Activated CD4-positive, alpha-beta T cell treated with anti-CD3 and anti-CD28 coated beads, Interleukin-2, amount 50 U/mL, for 4 hours (primary cell): ENCODE measurements around the gene DOCK10.
A peak's percentile ranks its signal among the peaks of the same experiment; 100 is the strongest.

Experiments used
- DNase-seq, 2 experiments: peaks; one replicate each; pipeline ENCODE4 v3.0.0-alpha.2; 2020

Gene DOCK10

GRCh38 chr2:224816816-224817215, 225.5 kb downstream of the DOCK10 start:
- no peak for DNase-seq

DNA sequence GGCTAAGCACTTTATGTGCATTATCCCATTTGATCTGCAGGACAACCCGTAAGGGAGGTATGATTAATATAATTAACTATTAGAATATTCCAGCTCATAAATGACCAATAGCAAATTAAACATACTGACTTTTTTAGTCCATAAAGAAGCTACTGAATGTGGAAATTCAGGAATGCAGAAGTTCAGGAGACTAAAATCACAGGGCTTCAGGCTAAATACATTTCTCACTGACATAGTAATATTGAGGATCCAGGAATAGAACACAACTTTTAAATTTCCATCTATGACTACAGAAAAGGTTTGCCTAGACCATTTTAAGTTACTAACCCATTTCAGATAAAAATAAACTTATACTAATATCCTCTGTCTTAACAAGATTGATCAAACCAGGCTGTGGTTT, 228.7 kb downstream of the DOCK10 start:
- no peak for DNase-seq

DNA sequence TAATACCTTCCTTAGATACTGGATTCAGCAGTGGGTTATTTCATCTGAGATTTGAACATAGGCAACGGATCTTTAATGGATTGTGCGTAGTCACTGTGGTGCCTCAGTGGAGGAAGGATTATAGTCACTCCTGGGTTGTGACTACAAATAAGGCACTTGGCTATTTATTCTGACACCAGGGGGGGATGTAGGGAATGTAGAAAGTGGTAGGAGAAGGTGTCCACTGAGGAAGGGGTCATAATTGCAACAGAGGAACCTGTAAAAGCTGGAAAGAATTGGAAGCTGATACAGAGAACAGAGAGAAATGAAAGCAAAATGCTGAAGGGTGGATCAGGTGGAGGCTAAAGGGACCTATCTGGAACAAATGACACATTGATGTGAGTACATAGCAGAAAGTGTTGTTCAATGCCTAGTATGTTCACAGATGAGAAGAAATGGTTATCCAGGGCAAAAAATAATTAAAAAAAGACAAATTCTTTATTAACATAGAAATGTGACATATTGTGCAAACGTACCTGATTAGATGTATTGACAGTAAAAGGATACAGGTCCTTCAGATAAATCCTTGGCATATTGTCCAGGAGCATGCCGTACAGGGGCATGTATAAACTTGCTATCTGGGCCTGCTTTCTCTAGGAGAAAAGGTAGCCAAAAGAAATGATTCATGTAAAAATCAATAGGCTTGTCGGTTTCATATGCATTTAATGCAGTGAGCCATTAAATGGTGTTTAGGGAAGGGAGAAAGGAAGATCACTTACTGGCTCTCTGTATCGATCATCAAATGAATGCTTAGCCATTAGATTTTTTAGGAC, 234.9 kb downstream of the DOCK10 start:
- no peak for DNase-seq

DNA sequence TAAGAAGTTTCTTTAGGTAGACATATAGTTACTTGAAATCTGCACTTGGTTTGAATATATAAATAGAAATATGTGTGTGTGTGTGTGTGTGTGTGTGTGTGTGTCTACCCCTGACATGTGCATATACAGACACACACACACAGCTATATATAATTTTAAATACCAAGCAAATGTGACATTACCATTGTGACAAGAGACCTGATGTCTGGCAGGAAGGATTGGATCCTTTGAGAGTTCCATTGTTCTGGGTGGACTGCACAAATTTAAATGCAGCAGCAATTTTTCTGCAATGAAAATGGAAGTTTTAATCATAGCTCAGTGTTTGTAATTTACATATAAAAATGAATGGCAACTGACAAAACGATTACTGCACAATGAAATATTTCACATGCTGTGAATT, 238.3 kb downstream of the DOCK10 start:
- DNase-seq: no peak

GRCh38 chr2:224802407-224802806, 239.9 kb downstream of the DOCK10 start:
- no peak for DNase-seq

- no peak for DNase-seq
Measured at GRCh38 chr2:224801360-224801759, 240.9 kb downstream of the DOCK10 start.

GRCh38 chr2:224799691-224800090, 242.6 kb downstream of the DOCK10 start:
- no peak for DNase-seq

GRCh38 chr2:224798180-224798579, 244.1 kb downstream of the DOCK10 start:
- DNase-seq: no peak

GRCh38 chr2:224796695-224797305, 245.5 kb downstream of the DOCK10 start:
- DNase-seq: no peak

- no peak for DNase-seq
Measured at GRCh38 chr2:224793946-224794345, 248.3 kb downstream of the DOCK10 start.

DNA sequence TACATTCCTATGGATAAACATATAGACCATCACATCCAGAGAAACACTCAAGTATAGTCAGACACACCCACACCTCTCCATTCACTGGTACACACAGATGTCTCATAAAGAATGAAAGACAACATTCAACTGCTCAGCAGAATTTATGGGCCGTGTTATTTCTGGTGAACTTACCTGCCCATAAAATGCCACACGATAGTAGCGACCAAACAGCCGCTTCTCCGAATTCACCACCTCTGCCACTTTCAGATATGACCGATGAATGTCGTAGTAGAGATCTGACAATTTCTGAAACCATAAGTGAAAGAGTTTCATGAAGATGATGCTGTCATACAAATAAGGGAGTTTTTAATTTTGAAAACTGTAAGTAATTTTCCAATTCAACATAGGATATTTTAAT, 255.4 kb downstream of the DOCK10 start:
- DNase-seq: no peak

- no peak for DNase-seq
Measured at GRCh38 chr2:224781400-224781799, 260.9 kb downstream of the DOCK10 start.

GRCh38 chr2:224780823-224781222, 261.4 kb downstream of the DOCK10 start:
- DNase-seq: no peak

DNA sequence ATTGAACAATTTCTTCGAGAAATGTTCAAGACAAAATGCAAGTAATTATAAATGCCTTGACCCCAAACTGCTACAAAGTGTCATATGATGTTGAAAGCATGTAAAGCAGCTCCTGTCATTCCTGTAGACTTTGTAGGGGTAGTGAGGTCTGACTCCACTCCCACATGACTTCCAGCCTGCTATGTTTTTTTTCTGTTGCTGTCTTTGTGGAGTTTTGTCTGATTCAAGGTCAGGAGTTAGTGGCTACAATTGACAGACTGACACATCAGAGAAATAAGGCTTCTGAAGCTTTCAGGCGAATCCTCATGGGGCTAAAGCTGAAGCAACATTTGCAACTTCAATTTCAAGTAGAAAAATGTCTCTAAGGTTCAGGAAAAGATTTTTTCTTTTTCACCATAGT, 262.2 kb downstream of the DOCK10 start:
- no peak for DNase-seq

DNA sequence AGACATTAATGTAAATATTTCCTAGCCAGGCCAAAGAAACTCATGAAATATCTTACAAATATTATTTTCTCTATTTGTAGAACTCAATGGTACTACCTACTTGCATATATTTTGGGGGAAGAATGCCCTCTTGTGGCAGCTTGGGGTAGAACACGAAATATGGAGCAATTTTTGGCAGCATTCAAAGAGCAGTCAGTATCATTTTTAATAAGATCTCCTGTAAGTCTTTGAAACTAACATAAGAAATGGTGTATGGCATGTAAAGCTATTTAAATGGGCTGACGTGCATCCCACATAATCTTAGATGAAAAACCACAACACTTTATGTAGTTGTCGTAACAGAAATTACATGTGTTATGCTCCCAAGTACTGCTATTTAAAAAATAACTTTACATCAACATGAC, 263.8 kb downstream of the DOCK10 start:
- DNase-seq: peak; percentile 47 to 56

- no peak for DNase-seq
Measured at GRCh38 chr2:224777559-224777930, 264.7 kb downstream of the DOCK10 start.

DNA sequence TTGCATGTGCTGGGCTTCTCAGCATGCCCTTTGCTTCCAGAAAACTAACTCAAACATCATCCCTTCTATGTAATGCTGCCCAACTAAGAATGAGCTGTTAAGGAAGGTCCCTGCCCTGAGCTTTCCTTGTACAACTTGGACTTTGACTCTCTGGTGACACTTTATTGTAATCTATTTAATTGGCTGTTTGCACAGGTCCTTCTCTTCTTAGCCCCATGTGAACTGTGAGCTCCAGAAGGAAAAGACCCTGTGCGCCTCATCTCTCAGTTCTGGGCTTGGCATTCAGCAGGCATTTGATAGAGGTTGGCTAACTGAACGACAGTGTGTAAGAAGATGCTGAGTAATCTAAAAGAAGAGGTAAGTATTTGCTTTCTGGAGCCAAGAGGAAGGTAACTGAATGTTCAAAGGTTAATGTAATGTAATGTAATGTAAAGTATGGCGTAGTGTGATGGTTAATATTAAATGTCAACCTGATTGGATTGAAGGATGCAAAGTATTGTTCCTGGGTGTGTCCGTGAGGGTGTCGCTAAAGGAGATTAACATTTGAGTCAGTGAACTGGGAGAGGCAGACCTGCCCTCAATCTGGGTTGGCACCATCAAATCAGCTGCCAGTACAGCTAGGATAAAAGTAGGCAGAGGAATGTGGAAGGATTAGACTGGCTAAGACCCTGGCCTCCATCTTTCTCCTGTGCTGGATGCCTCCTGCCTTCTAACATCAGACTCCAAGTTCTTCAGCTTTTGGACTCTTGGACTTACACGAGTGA, 265.3 kb downstream of the DOCK10 start:
- DNase-seq: no peak

DNA sequence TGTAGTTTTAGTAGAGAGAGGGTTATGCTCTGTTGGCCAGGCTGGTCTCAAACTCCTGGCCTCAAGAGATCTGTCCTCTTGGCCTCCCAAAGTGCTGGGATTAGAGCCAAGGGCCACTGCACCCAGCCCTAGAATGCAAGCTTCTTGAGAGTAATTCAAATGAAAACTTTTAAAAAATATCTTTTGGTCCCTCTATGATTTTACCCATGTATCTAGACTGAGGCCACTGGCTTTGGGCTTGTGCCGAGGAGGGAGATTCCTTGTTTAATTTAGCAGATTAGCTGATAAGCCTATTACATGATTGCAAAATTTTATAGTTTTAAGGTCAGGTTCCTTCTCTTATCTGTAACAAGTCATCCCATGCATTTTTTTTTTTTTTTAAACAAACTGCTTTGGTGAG, 266.6 kb downstream of the DOCK10 start:
- DNase-seq: no peak

DNA sequence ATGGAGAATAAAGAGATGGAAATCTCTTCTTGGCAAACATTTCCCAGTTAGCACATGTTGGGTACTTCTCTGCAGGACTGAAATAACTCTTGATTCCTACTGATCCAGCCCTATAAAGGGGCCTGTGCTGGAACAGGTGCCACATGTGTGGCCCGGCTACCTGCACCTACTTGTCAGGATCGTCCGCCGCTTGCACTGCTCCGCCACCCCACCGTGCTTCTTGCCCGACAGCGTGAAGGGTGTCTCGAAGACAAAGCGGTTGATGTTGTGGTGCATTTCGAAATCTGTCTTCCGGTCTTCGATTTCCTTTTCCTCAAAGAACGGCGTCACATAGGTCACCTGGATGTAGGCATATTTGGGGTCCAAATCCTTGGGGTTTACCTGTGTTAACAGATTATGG, 267.5 kb downstream of the DOCK10 start:
- no peak for DNase-seq

DNA sequence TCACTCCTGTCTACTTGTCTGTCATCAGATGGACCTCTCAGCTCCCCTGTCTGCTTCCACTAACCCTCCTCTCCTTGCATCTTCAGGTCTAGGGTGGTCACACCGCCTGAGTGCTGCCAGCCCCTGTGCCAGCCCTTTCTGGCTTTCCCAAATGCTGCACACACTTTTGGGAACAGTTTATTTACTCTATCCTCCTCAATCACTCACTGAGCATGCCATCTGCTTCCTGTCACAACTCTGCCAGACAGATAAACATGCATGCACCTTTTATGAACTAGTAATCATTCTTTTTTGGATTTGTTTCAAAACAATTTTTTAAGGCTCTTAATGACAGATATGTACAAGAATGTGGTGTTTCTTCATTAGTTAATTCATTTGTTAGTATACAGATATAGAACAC, 269.8 kb downstream of the DOCK10 start:
- no peak for DNase-seq

DNA sequence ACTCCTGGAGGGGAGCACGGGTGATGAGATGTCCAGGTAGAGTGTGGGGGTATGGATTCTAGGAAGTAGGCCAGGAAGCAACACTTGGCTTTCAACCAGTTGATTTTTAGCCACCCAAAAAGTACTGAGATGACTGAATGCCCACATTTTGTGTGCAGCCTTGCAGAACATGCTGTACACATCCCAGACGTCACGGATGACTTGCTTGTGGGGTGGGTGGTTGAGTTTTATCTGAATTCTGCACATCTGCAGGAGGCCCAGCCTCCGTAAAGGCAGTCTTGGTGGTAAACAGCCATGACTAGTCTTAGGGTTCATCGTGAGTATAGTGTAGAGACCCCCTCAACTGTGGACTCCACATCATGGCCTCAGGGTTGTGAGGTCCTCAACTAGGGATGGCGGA, 272.8 kb downstream of the DOCK10 start:
- DNase-seq: no peak

GRCh38 chr2:224764565-224765236, 277.6 kb downstream of the DOCK10 start:
- DNase-seq: no peak

DNA sequence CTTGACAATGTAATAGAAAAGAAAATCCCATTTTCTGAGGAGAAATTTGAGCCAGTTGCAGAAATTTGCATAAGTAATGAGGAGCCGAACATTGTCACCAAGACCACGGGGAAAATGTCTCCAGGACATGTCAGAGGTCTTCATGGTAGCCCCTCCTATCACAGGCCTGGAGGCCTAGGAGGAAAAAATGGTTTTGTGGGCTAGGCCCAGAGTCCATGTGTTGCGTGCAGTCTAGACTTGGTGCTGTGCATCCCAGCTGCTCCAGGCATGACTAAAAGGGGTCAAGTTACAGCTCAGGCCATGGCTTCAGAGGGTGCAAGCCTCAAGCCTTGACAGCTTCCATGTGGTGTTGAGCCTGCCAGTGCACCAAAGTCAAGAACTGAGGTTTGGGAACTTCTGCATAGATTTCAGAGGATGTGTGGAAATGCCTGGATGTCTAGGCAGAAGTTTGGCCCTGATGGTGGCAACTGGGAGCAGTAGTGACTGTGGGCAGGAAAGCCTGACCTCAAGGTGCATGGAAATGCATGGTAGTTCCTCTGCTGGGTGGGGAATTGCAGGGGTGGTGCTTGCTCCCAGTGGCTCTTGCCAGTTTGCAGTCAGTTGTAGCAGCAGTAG, 284.2 kb downstream of the DOCK10 start:
- DNase-seq: no peak
